GM10266 (cell line): ENCODE measurements around the gene DHRSX.
"Not testable (repeated sequence)": the region's sequence is repeated elsewhere in the genome, so short reads cannot be mapped to it uniquely, and the experiment has no call there.

Source experiments
- DNase-seq: peaks from one replicate; pipeline ENCODE4 v3.0.0; 2012; ENCODE audit errors: extremely low spot score
- TF ChIP-seq, protein P1 (sequence below): IDR thresholded peaks from 2 replicates; pipeline ENCODE4 v1.5.1; 2012; ENCODE audit warnings: mild to moderate bottlenecking, low read depth; ENCODE audit not compliant: control insufficient read depth, insufficient read depth; ENCODE audit errors: missing control alignments

The DHRSX gene

DNA sequence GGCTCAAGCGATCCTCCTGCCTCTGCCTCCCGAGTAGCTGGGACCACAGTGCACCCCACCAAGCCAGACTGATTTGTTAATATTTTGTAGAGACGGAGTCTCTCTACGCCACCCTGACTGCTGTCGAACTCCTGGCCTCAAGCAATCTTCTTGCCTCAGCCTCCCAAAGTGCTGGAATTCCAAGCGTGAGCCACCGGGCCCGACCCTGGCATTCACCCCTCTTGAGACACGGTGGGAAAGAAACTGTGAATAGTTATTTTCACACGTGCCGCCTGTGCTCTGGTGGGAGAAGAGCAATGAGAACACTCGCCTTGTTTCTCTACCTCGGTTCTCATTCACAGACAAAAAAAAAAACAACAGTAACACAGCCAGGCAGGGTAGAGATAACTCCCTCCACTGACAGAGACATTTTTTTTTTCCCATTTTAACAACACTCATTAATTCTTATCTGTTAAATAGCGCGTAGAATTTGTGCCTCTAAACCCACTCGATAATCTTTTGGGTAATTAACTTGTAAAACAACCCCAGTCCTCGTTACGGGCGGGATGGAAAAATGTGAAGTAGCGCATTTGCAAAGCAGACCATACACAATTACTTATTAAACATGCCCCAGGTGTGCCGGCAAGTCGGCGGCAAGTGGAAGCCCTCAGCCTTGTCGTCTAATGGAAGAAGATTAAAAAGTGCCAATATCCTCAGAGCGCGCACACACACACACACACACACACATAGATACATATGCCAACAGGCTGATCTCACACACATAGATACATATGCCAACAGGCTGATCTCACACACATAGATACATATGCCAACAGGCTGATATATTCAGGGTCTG, 103.3 kb downstream of the DHRSX start:
- DNase-seq, result no peak
- TF ChIP-seq, protein P1, sequence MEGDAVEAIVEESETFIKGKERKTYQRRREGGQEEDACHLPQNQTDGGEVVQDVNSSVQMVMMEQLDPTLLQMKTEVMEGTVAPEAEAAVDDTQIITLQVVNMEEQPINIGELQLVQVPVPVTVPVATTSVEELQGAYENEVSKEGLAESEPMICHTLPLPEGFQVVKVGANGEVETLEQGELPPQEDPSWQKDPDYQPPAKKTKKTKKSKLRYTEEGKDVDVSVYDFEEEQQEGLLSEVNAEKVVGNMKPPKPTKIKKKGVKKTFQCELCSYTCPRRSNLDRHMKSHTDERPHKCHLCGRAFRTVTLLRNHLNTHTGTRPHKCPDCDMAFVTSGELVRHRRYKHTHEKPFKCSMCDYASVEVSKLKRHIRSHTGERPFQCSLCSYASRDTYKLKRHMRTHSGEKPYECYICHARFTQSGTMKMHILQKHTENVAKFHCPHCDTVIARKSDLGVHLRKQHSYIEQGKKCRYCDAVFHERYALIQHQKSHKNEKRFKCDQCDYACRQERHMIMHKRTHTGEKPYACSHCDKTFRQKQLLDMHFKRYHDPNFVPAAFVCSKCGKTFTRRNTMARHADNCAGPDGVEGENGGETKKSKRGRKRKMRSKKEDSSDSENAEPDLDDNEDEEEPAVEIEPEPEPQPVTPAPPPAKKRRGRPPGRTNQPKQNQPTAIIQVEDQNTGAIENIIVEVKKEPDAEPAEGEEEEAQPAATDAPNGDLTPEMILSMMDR, result no peak

DNA sequence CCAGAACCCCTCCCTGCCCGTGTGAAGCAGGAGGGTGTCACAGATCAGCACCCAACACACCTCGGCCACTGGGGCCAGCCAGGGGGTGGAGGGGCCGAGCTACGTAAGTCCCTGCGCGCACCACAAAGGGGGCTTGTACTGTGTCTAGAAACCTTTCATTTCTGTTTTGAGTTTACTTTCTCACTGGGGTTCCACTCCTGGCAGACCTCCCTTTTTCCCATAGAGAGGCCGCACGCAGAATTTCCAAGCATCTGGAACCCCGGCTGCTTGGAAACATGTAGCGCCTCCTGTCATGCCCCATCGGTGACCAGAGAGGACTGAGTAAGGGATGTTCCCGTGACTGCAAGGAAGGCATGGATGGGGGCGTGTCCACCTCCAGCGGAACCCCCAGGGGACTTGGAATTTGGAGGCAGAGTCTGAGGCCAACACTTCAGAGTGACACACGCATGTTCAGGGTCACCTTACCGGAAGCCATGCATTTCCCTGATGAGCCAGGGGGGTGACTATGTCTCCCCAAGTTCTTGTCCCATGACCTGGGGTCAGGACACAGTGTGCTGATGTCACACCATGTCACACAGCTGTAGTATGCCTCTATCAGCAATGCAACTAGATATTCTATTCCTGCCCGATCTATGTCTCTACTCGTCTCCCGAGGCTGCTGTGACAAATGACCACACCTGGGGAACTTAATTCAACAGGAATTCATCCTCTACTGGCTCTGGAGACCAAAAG, 105.3 kb downstream of the DHRSX start:
- DNase-seq, result no peak
- TF ChIP-seq, protein P1, result no peak

DNA sequence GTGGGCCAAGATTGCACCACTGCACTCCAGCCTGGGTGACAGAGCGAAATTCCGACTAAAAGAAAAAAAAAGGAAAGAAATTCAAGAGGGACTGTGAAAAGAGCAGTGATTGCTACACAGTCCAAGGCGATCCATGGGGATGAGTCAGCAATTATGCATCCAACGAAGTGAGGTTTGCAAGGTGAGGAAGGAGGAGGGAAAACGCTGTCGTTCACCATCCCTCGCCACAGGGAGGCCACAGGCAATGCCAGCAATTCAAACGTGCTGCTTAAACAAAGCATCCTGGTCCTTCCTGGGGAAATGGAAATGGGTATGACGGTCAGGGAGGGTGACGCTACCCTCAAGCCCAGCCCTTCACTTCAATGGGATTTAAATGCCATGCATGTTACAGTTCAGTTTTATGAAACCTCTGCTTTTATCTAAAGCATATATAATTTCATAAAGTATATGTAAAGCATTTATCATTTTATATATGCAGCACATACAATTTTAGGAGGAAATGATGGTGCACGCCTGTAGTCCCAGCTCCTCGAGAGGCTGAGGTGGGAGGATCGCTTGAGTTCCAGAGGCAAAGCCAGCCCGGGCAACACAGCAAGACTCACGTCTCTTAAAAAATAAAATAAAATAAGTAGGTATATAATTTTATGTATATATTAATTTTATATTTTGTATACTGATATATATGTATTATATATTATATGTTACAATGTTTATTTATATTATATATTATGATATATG, 108.7 kb downstream of the DHRSX start:
- no peak for DNase-seq
- TF ChIP-seq, protein P1, result no peak

DNA sequence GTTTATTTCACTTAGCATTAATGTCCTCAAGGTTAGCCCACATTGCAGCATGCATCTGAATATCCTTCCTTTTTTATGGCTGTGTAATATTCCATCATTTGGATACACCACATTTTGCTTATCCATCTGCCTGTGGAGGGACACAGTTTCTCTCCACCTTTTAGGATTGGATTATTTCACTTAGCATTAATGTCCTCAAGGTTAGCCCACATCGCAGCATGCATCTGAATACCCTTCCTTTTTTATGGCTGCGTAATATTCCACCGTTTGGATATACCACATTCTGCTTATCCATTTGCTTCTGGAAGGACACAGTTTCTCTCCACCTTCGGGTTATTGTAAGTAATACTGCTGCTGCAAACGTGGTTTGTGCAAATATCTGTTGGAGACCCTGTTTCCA, 110.0 kb downstream of the DHRSX start:
- DNase-seq, result no peak
- TF ChIP-seq, protein P1, result no peak

DNA sequence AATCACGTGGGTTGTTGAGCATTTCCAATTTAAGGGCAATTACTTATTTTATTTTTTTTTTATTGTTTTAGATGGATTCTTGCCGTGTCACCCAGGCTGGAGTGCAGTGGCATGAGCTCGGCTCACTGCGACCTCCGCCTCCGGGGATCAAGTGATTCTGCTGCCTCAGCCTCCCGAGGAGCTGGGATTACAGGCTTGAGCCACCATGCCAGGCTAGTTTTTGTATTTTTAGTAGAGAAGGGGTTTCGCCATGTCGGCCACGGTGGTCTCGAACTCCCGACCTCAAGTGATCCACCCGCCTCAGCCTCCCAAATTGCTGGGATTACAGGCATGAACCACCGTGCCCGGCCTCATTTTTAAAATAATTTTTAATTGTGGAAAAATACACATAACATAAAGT, 111.0 kb downstream of the DHRSX start:
- DNase-seq, result not testable (repeated sequence)

DNA sequence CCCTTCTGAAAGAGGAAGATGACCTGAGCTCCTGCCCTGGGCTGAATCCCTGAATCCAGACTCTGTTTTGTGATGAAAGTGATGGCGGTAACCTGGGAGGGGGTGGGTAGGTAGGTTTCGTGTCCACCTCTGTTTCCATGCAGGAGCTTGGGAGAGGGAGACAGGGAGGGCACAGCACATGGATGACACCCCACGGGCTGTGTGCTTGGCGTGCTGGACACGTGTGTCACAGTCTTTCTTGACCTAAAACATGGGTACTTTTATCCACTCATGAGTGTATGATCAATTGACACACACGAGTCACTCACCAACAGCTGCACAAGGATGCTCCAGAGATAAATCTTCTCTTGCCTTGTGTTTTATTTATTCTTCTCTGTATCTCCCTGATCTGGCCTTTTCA, 111.5 kb downstream of the DHRSX start:
- DNase-seq, result no peak
- TF ChIP-seq, protein P1, result no peak

DNA sequence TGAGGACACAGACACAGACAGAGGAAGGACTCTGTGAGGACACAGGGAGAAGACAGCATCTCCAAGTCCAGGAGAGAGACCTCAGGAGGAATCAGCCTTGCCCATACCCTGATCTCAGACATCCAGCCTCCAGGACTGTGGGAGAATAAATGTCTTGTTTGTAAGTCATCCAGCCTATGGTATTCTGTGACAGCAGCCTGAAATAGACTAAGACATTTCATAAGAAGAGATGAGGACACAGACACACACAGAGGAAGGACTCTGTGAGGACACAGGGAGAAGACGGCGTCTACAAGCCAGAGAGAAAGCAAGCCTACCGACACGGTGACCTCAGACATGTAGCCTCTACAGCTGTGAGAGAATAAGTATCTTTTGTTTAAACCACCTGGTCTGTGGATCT, 112.1 kb downstream of the DHRSX start:
- DNase-seq, result no peak
- TF ChIP-seq, protein P1, result no peak
